Activated CD4-positive, alpha-beta T cell treated with anti-CD3 and anti-CD28 coated beads, Interleukin-2, amount 50 U/mL, for 24 hours (primary cell): ENCODE data around the gene KAT8.

Experiments
- DNase-seq, 2 donors: peaks; one replicate each; pipeline ENCODE4 v3.0.0-alpha.2; 2020; ENCODE audit warnings: low read depth in 1 of 2, low spot score in 1 of 2

Gene KAT8

GRCh38 chr16:31106509-31107464 lies 10.7 kb upstream of the KAT8 start:
- no peak for DNase-seq

DNA sequence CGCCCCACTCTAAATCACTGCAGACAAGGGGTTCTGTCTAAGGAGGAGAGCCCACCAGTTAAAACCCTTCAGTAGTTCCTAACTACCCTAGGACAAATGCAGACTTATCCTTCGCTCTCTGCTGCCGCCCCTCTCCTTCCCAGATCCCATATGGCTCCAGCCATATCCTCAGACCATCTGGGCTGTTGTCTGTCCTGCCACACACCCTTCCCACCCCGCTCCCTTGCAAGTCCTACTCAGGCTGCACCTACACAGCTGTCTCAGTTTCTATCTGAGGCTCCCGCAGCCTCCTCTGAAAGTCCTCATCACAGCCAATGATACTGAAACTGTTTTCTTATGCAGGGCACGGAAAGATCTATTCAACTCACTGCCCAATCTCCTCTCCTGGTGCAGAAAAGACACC lies 10.0 kb upstream of the KAT8 start:
- DNase-seq, result no peak

- DNase-seq, result peak; percentile 41 to 56
These were observed 9.2 kb upstream of the KAT8 start, which contains the start of gene BCKDK for GRCh38 chr16:31108035-31108793. TSS of gene BCKDK (plus strand) at chr16:31108386. CDS start at chr16:31109224, 838 bp downstream.

- DNase-seq, result no peak
These were observed 8.5 kb upstream of the KAT8 start for GRCh38 chr16:31108794-31109558.

GRCh38 chr16:31109622-31110021 lies 7.8 kb upstream of the KAT8 start:
- DNase-seq, result no peak

DNA sequence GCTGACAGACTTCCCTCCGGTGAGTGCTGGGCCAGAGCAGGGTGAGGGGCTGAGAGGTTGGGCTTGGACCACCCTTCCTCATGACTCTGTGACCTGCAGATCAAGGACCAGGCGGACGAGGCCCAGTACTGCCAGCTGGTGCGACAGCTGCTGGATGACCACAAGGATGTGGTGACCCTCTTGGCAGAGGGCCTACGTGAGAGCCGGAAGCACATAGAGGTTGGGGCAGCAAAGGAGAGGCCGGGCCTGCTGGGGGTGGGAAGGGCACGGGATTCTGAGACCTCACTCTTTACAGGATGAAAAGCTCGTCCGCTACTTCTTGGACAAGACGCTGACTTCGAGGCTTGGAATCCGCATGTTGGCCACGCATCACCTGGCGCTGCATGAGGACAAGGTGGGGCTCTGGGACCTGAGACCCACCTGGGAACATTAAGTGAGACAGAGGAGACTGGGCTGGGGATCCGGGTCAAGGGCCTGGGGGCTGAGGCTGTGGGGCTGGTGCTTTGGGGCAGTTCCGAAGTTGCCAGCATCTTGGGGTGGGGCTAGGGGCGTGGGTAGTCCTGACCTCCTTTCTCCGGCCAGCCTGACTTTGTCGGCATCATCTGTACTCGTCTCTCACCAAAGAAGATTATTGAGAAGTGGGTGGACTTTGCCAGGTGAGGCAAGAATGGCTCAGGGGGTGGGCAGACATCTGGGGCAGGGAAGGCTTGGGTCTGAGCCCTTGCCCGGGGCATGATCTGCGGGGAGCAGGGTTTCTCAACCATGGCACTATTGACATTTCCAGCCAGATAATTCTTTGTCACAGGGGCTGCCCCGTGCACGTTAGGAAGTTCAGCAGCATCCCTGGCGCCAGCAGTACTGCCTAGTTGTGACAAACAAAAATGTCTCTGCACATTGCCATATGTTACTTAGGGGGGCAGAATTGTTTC lies 7.1 kb upstream of the KAT8 start:
- DNase-seq, result no peak

GRCh38 chr16:31111881-31112466 lies 5.5 kb upstream of the KAT8 start:
- DNase-seq, result no peak

DNA sequence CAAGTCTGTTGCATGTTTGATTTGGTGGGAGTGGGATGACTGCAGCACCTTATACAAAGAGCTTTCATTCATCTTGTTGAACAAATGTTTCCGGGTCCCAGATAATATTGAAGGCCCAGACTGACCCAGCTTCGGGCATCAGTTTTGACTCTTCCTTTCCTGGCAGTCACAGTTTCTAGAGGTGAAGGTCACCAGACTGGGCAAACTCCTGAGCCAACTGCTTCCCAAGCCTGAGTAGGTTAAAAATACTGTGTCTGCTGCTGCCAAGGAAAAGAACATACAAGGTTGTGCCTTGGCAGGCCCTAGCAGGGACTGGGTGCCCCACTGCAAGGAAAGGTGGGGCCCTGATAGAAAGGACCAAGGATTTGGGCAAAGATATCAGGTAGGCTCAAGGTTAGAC lies 4.8 kb upstream of the KAT8 start:
- no peak for DNase-seq

GRCh38 chr16:31113121-31114120 lies 4.0 kb upstream of the KAT8 start:
- no peak for DNase-seq

DNA sequence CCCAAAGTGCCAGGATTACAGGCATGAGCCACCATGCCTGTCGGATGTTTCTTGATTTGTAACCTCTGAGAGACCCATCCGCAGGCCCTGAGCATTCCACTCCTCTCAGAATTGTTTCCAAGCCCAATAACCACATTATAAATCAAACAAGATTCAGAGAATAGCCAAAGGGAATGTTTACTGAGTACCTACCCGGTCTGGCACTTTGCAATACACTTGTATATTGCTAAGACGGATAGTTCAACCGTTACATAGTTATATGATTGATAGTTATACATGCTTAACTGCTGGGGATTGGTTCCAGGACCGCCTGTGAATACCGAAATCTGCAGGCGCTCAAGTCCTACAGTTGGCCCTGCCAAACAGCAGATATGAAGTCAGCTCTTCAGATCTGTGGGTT lies 3.0 kb upstream of the KAT8 start:
- no peak for DNase-seq

- DNase-seq, result no peak
These were observed 1.0 kb downstream of the KAT8 start for GRCh38 chr16:31118223-31119155.

- DNase-seq, result no peak
These were observed 2.7 kb downstream of the KAT8 start for GRCh38 chr16:31120129-31120528.

DNA sequence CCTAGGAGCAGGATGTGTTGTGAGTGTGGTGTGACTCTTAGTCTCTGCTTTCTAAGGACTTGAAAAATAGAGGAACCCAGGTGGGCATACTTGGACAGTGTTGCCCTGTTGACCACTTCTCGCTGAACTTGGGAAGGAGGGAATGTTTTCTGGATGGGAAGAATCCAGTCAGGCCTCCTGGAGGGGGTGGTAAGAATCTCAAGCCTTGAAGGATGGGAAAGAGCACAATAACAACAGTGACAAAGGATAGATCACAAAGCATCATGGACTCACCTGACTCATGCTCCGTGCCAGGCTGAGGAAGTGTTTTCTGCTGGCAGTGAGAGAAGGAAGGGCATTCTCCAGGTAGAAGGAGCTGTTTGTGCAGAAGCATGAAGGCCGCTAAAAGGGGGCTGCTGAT lies 8.4 kb downstream of the KAT8 start:
- DNase-seq, result no peak

DNA sequence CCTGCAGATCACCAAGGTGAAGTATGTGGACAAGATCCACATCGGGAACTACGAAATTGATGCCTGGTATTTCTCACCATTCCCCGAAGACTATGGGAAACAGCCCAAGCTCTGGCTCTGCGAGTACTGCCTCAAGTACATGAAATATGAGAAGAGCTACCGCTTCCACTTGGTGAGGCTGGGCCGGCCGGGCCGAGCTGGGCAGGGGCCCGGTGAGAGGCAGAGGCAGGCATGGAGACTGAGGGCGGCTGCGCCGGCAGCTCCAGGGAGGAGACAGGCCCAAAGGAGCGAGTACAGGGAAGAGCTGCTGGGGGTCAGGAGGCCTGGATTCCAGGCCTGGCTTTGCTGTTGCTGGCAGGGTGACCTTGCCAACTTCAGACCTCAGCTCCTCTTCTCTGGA lies 9.7 kb downstream of the KAT8 start:
- DNase-seq, result no peak

- no peak for DNase-seq
These were observed 11.5 kb downstream of the KAT8 start for GRCh38 chr16:31128711-31129567.

DNA sequence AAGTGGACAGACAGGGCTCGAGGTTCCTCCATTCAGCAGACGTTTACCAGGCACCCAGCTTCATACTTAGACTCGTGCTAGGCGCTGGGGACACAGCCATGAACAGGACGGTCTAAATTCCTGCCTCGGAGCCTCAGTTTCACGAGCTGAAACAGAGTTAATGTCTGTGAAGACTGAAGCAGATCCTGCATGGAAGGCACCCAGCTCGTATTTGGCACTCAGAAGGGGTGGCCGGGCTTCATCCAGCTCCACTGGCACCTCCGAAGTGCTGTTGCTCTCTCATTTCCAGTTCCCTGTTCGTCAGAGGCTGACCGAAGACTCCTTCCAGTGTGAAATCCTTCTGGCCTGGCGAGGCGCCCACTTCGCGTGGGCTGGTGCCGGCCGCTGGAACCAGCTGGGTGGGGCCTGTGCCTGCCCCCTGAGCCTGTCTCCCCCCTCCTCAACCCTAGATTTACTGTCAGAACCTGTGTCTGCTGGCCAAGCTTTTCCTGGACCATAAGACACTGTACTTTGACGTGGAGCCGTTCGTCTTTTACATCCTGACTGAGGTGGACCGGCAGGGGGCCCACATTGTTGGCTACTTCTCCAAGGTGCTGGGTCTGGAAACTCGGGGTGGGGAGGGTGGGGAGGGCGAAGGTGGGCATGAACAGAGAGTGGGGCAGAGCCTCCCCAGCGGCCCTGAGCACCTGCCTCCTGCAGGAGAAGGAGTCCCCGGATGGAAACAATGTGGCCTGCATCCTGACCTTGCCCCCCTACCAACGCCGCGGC lies 12.3 kb downstream of the KAT8 start:
- DNase-seq, result no peak
